ENCODE results near the gene API5. TPM values are rescaled to one million over a fixed set of nuclear protein-coding genes. Genes with fewer than 3 reads are reported as not detected.

Gene API5
- total RNA-seq, 2 donors from 2014 or later: 93.1 to 130 TPM

DNA sequence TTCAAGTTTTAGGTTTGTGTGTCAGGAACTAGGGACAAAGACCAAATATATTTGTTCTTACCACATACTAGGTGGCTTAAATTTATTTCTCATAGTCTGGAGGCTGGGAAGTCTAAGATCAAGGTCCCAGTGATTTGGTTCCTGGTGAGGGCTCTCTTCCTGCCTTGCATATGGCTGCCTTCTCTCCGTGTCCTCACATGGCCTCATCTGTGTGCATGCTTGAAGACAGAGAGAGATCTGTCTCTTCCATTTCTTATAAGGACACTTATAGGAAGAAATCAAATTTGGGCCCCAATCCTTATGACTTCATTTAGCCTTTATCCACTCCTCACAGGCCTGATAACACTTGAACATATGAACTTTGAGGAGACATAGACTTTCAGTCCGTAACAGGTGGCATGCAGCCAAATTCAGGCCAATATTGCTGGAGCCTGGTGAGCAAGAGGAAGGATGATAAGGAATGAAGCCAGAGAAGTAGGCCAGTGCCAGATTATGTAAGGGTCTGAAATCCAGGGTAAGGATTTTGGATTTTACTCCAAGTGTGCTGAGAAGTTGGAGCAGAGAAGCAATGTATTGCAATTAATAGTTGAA is 82.1 kb downstream of the API5 start:
- Mint-ChIP-seq H3K9me3 (no peaks in the 10 kb centered on the region), H3K36me3 (peaks cover 20 to 49% of the 10 kb centered on the region in 2 donors), H3K27ac (no peak overlapping the region)
- DNase-seq (ENCODE audit: low spot score in 2 of 2) (no peak), ATAC-seq (no peak)

Other genes with a start within 250 kb of the API5 start
- 10 to 100 TPM; 69.1 to 95.9 TPM for gene TTC17, start 46.9 kb downstream of the API5 start, total RNA-seq

All from activated naive CD4-positive, alpha-beta T cell treated with anti-CD3 and anti-CD28 coated beads, Interleukin-2, amount 50 U/mL, for 72 hours (primary cell).